Colonic mucosa (tissue), 4 donors: ENCODE measurements around the gene TSPYL4. TPM values are rescaled to one million over a fixed set of nuclear protein-coding genes. Genes with fewer than 3 reads are reported as not detected.

Experiments
- DNase-seq: peaks from one replicate; pipeline ENCODE4 v3.0.0-alpha.2; 2020
- H3K27ac ChIP-seq: fragments of 200-600 bp; one replicate; pipeline ENCODE4 v1.8.0; 2021
- H3K27me3 ChIP-seq: fragments of 200-600 bp; one replicate; pipeline ENCODE4 v1.8.0; 2021
- H3K36me3 ChIP-seq: fragments of 200-600 bp; one replicate; pipeline ENCODE4 v1.8.0; 2021
- H3K4me1 ChIP-seq: fragments of 200-600 bp; one replicate; pipeline ENCODE4 v1.8.0; 2021; ENCODE audit warnings: mild to moderate bottlenecking
- H3K4me3 ChIP-seq: fragments of 200-600 bp; one replicate; pipeline ENCODE4 v1.8.0; 2021
- H3K9ac ChIP-seq, 2 donors: one replicate each; pipeline ENCODE4 v1.7.0; 2013; ENCODE audit warnings: control low read depth in 2 of 2, low read depth in 2 of 2, low read length in 2 of 2
- H3K9me3 ChIP-seq: fragments of 200-600 bp; one replicate; pipeline ENCODE4 v1.8.0; 2021
- intact Hi-C: fragments of 100-400 bp; cut with DNase I; formaldehyde crosslinking; loops from one replicate; pipeline ENCODE4 v1.14.1; 2022
- total RNA-seq, 2 donors: library from RNA; stranded (reverse); fragmentation: NEBNext Ultra II Directional in 1 of 2; extraction: Animal tissue kit (Norgen Biotek cat#: 25700) in 1 of 2; gene quantifications; one replicate each; pipeline ENCODE4 v1.2.1, GENCODE V29; 2021
- TF ChIP-seq, protein P1 (sequence below): fragments of 200-600 bp; IDR thresholded peaks from one replicate; pipeline ENCODE4 v1.8.0; 2022; ENCODE audit warnings: antibody characterized with exemption, mild to moderate bottlenecking
- donor health status: healthy.
- donor health status: DM: no; HTN: no; CAD: no.
- donor health status: DM: no; HTN: no; CAD: no.

TSPYL4 gene
- total RNA-seq, 2 donors from 2014 or later: 7.0 to 8.3 TPM

DNA sequence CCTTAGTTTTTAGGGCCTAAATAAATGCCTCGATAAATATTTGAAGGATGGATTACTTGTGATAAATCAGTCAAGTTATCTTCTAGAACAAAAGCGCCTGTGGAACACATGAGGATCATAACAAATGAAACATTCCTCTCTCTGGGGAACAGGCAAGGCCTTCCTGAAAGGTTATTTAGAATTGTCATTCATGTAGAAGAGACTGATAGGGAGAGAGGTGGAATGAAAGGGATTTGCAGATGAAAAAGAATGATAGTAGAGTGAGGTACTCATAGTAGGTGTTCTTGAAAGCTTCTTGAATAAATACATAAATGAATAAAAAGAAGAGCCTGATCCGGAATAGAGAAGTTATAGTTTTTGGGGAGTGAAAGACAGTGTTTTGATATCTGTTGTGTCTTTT lies 30.5 kb downstream of the TSPYL4 start:
- Histone ChIP-seq H3K4me1 (no peaks in the 10 kb centered on the region), H3K27me3 (no peaks in the 10 kb centered on the region), H3K36me3 (no peaks in the 10 kb centered on the region), H3K27ac (no peak overlapping the region), H3K9ac (no peak overlapping the region), H3K4me3 (no peak overlapping the region), H3K9me3 (no peaks in the 10 kb centered on the region)
- intact Hi-C loops: no loop called here
- no peak for DNase-seq
- TF ChIP-seq, protein P1, sequence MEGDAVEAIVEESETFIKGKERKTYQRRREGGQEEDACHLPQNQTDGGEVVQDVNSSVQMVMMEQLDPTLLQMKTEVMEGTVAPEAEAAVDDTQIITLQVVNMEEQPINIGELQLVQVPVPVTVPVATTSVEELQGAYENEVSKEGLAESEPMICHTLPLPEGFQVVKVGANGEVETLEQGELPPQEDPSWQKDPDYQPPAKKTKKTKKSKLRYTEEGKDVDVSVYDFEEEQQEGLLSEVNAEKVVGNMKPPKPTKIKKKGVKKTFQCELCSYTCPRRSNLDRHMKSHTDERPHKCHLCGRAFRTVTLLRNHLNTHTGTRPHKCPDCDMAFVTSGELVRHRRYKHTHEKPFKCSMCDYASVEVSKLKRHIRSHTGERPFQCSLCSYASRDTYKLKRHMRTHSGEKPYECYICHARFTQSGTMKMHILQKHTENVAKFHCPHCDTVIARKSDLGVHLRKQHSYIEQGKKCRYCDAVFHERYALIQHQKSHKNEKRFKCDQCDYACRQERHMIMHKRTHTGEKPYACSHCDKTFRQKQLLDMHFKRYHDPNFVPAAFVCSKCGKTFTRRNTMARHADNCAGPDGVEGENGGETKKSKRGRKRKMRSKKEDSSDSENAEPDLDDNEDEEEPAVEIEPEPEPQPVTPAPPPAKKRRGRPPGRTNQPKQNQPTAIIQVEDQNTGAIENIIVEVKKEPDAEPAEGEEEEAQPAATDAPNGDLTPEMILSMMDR: no peak

DNA sequence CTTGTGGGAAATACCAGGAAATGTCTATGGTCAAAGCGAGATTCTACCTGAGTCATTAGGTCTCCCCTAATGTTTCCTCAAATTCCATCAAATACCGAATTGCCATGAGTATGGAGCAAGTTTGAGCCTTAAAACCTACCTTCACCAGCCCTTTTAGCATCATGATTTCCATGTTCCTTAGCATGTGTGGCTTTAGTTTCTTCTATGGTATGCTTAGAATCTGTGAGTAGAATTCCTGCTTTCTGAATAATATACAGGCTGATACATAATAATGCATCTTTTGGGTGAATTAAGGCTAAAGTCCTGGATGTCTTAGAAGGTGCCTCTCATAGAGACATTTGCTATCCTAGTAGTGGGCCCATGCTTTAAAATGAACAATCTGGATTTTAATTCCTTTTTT lies 32.0 kb downstream of the TSPYL4 start:
- TF ChIP-seq, protein P1: no peak
- H3K9ac ChIP-seq: no peak overlapping the region
- H3K9me3 ChIP-seq: no peaks in the 10 kb centered on the region
- intact Hi-C loops: no loop called here
- no peak for DNase-seq
- no peak overlapping the region for H3K4me3 ChIP-seq
- H3K27me3 ChIP-seq: no peaks in the 10 kb centered on the region
- H3K4me1 ChIP-seq: no peaks in the 10 kb centered on the region
- no peak overlapping the region for H3K27ac ChIP-seq
- no peaks in the 10 kb centered on the region for H3K36me3 ChIP-seq

DNA sequence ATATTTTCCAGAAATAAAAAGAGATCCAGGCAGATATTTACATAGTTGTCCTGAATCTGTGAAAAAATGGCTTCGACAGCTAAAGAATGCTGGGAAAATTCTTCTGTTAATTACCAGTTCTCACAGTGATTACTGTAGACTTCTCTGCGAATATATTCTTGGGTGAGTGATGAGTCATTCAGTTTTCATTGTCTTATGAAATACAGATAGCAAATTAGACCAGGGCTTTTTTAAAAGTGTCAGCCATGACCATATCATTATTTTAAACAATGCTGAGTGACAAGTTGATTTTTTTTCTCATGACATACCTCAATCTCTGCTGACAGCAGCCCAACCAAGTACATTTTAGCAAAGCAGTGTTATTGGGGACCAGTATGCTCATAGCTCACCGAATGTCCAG lies 32.8 kb downstream of the TSPYL4 start:
- Histone ChIP-seq H3K27me3 (no peaks in the 10 kb centered on the region), H3K27ac (no peak overlapping the region), H3K9ac (no peak overlapping the region), H3K36me3 (no peaks in the 10 kb centered on the region), H3K4me3 (no peak overlapping the region), H3K4me1 (no peaks in the 10 kb centered on the region), H3K9me3 (no peaks in the 10 kb centered on the region)
- TF ChIP-seq, protein P1: no peak
- intact Hi-C loops: no loop called here
- no peak for DNase-seq

DNA sequence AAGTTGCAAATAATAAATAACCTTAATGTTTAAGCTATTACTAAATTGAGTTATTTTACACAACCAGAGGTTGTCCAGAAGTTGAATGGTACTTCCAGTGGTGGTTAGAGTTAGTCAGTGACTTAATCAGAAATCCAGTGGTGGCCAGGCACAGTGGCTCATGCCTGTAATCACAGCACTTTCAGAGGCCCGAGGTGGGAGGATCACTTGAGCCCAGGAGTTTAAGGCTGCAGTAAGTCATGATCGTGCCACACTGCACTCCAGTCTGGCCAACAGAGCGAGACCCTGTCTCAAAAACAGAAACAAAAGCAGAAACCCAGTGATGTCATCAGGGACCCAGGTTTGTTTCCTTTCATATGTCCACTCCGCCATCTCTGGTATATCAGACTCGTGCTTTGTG lies 35.0 kb downstream of the TSPYL4 start:
- Histone ChIP-seq H3K9me3 (no peaks in the 10 kb centered on the region), H3K27ac (no peak overlapping the region), H3K4me3 (no peak overlapping the region), H3K4me1 (no peaks in the 10 kb centered on the region), H3K9ac (no peak overlapping the region), H3K27me3 (no peaks in the 10 kb centered on the region), H3K36me3 (no peaks in the 10 kb centered on the region)
- intact Hi-C loops: no loop called here
- TF ChIP-seq, protein P1: no peak
- no peak for DNase-seq

DNA sequence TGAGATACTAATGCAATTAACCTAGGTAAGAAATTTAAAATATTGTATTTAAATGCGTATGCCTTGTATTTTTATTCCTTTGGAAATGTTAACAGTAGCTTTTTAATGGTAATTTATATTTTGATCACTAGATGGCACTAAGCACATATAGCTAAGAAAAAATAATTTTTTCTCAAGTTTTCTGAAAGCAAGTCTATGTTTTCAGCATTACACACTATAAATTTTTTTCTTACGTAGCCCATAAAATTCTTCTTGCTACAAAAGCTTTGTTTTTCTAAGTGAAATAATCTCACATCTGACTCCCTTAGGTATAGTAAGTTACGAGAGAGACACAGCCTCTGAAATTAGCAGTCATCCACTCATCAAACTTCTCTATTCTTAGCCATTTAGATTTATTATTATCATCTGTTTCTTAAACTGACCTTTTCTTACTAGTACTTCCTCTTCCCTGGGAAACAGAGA lies 35.7 kb downstream of the TSPYL4 start:
- no peaks in the 10 kb centered on the region for H3K36me3 ChIP-seq
- H3K4me1 ChIP-seq: no peaks in the 10 kb centered on the region
- intact Hi-C loops: no loop called here
- no peak overlapping the region for H3K4me3 ChIP-seq
- no peak for DNase-seq
- H3K9me3 ChIP-seq: no peaks in the 10 kb centered on the region
- H3K9ac ChIP-seq: no peak overlapping the region
- TF ChIP-seq, protein P1: peak; percentile 39
- H3K27me3 ChIP-seq: no peaks in the 10 kb centered on the region
- no peak overlapping the region for H3K27ac ChIP-seq

DNA sequence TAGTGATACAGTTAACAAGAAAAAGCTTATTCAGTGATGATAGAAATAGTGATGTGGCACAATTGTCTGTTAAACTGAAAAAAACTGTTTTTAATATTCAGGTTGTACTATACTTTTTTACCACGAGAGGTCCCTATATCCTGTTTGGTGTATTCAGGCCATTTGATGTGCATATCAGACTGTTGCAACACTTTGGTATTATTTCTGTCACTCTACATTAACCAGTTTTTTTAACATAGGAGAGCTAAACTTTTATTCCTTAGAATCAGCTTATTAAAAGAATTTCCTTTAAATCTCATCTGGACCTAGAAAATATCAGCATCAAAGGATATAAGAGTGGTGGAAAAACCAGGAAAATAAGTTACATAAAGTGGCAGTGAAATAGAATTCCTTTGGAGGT lies 36.8 kb downstream of the TSPYL4 start:
- H3K9ac ChIP-seq: no peak overlapping the region

More for the DNA sequence above, 36.8 kb downstream of the TSPYL4 start:
- Histone ChIP-seq H3K4me1 (no peaks in the 10 kb centered on the region), H3K4me3 (no peak overlapping the region), H3K27me3 (no peaks in the 10 kb centered on the region), H3K36me3 (no peaks in the 10 kb centered on the region), H3K27ac (no peak overlapping the region), H3K9me3 (no peaks in the 10 kb centered on the region)
- TF ChIP-seq, protein P1: peak; percentile 34
- intact Hi-C loops: no loop called here
- no peak for DNase-seq
